Measurements from ENCODE around the gene CFAP53. TPM values are rescaled to one million over a fixed set of nuclear protein-coding genes. Genes with fewer than 3 reads are reported as not detected.
"Not testable (repeated sequence)": the region's sequence is repeated elsewhere in the genome, so short reads cannot be mapped to it uniquely, and the experiment has no call there.

Gene CFAP53
- 0.32 TPM for polyA plus RNA-seq (ENCODE audit: insufficient read length)

GRCh38 chr18:50266248-50266704 is at the start of gene CFAP53:
Gene CFAP53 (minus strand): TSS chr18:50266495. CDS start chr18:50266404, 91 bp downstream.
- peak; percentile 59 for DNase-seq (ENCODE audit: low read depth)

GRCh38 chr18:50315100-50315871 is 49.0 kb upstream of the CFAP53 start:
- DNase-seq (ENCODE audit: low read depth), result no peak

DNA sequence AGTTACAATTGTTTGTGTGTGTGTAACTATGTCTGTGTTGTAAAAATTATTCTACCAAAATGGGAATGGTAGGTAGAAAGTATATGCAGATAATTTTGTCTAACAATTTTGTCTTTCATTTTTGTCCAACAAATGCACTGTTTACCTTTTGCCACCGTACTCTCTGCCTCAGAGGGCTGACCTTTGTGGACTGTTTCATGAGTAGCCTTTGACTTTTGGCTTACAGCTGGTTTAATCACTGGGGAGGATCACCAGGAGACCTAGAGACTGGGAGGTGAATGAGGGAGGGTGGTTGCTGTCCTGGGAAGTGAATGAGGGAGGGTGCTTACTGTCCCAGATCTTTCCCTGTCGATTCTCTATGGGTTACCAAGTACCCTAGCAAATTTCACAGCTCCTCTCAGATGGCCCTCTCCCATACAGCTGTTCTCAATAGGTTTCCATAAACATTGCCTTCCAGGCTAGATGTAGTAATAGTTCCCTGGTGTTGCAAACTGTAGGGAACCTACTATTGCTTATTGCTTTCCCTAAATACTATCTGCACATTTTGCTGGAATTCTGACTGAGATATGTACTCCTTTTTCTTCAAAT is 47.7 kb upstream of the CFAP53 start:
- no peak for DNase-seq (ENCODE audit: low read depth)

DNA sequence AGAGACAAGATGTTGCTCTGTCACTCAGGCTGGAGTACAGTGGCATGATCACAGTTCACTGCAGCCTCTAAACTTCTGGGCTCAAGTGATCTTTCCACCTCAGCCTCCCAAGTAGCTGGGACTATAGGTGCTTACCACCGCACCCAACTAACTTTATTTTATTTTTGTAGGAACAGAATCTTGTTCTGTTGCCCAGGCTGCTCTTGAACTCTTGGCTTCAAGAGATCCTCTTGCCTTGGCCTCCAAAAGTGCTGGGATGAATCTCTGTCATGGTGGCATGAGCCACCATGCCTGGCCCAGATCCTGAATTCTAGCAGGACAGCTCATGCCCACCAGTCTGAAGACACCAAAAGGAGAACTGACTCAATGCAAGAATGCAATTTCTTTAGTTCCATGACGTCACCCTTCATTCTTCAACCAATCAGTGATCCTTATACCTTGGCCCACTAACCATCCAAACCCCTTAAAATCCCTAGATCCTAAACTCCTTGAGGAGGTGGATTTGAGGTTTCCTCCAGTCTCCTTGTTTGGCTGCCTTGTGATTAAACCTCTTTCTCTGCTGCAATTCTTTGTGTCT is 46.8 kb upstream of the CFAP53 start:
- DNase-seq (ENCODE audit: low read depth), result no peak

DNA sequence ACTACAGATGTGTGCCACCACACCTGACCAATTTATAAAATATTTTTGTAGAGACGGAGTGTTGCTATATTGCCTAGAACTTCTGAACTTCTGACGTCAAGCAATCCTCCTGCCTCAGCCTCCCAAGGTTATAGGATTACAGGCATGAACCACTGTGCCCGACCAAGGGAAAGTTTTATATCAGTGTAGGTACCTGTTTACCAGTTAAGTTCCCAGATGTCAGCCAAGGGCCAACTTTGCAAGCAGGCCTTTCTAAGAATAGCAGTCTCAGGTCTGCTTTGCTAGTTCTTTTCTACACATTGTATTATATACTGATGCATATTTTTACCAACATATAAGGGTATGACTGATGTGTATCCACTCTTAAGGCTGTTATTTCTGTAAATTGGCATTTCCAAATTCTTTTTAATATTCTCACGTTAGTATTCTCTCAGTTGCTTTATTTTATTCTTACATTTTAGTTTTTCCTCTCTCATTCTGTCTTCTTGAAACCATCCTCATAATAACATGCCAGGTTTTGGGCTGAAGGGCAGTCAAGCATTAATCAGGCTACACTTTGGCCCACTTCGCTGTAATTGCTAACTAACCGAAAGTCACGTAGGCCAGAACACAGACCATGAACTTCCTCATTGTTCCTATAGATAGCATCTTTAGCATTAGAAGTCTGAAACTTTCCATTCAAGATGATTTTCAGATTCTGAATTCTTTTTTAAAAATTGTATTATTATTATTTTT is 46.2 kb upstream of the CFAP53 start:
- no peak for DNase-seq (ENCODE audit: low read depth)

DNA sequence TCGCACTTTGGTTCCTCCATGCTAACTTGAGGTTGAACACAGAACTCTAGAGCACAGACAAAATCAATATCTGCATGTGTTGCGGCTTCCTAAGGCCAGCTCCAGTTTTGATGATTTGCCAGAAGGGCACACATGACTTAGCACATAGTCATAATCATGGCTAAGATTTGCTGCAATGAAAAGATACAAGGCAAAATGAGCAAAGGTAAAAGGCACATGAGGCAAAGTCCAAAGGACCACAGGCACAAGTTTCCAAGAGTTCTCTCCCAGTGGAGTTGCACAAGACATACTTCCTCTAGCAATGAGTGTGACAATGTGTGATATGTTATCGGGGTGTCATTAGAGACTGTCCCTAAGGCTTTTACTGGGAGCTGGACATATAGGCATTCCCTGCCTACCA is 45.4 kb upstream of the CFAP53 start:
- no peak for DNase-seq (ENCODE audit: low read depth)

GRCh38 chr18:50310080-50310479 is 43.8 kb upstream of the CFAP53 start:
- DNase-seq (ENCODE audit: low read depth), result no peak

DNA sequence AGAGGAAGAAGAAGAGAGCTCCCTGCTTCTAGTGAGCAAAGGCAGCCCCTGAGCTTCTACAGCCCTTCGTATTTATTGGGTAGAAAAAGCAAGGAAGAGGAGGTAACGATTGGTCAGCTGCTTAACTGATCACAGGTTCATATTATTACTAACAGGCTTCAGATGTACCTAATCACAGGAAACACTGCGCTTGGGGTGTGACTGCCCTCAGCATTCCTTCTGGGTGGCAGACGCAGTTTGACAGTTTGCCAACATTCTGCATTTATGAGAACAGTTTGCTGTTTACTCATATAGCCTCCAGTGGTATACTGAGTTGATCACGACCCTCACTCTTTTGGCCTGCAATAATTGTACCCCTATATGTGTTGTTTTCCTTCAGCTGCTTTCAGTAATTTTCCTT is 42.6 kb upstream of the CFAP53 start:
- not testable (repeated sequence) for DNase-seq (ENCODE audit: low read depth)

DNA sequence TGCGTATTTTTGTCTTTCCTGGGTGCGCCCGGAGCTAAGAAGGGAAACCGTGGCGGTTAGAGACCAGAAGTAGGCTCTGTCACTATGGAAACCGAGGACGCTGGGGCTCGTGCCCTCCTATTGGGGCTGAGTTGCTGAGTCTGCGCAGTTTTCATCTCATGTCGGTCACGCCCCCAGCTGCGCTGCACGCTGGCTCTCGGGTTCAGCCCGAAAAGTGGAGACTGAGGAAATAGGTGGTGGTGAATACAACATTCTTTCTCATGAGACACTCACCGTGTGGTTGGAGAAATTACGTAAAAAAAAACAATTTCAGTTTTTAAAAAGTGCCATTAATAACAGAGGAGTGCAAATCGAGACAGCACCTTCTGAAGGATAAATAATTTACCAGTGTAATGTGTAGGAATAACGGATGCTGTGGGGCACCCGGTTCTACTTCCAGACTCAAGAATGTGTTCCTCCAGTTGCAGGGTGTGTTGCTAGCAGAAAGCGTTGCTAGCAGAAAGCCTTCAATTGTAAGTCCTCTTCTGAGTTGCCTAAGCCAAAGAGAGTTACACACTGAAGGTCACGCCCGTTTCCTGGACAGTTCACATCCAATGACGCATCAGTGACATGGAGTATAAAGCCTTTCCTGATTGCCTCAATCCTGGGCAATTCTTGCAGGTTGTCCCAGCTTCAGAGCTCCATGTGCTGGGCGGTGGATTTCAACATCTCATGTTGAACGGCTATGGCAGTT is 41.6 kb upstream of the CFAP53 start:
- DNase-seq (ENCODE audit: low read depth), result peak; percentile 67

DNA sequence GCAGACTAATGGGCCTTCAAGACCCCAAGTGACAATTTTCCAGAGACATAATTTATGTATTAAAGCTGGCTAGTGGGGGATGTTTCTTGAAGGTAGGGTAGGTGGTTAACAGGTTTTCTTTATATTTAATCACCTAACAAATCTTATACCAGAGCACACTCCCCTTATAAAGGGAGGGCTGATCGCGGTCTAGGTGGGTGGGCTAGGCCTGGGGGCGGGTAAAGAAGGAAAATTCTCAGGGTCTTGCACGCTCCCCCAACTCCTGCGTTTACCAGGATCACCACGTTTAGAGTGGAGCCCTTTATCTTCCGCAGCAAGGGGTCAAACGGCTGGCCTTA is 41.1 kb upstream of the CFAP53 start:
- no peak for DNase-seq (ENCODE audit: low read depth)

DNA sequence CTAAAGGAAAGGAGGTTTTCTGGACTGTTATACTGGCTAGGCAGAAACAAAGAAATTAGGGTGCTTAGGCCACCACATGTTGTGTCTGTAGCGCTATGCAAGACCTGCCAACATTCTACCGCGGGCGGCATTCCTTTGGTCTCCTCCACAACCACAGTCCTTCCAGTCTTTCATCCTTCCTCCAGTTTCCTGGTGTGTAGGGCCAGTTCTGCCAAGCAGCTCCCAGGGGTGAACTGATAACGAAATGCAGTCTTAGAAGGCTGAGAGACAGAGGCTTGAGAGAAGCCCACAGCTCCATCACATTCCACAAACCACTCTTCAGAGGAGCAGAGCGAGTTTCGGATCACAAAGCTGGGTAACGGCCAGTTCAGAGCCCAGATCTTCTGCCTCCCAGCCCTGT is 40.6 kb upstream of the CFAP53 start:
- DNase-seq (ENCODE audit: low read depth), result no peak

DNA sequence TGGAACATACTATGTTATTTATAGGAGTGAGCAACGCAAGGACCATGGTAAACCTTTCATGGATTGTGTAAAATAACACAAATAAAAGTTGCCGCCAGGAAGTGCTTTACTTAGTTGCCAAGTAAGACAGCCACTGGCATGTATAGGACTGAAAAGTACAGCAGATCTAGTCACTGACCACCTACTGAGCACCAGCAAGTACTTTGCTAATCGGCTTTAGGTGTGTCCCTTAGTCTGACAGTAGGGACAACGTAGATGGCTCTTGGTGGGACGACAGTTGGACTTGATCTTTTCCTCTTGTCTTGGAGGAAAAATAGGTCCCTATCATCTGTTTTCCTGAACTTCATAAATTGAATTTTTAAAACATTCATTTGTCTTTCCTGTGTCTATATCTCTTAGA is 34.8 kb upstream of the CFAP53 start:
- no peak for DNase-seq (ENCODE audit: low read depth)

- no peak for DNase-seq (ENCODE audit: low read depth)
Observed at GRCh38 chr18:50299626-50300388, 33.5 kb upstream of the CFAP53 start.

GRCh38 chr18:50298443-50299284 is 32.4 kb upstream of the CFAP53 start:
- no peak for DNase-seq (ENCODE audit: low read depth)

- DNase-seq (ENCODE audit: low read depth), result no peak
Observed at GRCh38 chr18:50297621-50298442, 31.5 kb upstream of the CFAP53 start.

DNA sequence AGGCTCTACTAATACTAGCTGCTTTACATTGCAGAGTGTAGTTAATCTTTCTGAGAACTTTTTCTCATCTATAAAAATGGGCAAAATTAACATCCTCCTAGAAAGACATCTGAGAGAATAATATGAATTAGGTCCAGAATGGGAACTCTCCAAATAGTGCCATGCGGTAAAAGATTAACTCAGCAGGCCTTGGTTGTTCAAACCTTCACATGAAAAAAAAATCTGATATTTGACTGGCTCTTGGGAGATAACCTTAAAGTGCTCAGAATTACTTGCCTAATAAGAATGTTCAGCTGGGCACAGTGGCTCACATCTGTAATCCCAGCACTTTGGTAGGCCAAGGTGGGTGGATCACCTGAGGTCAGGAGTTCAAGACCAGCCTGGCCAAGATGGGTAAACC is 26.7 kb upstream of the CFAP53 start:
- DNase-seq (ENCODE audit: low read depth), result no peak

- DNase-seq (ENCODE audit: low read depth), result no peak
Observed at GRCh38 chr18:50289108-50289443, 22.8 kb upstream of the CFAP53 start.

DNA sequence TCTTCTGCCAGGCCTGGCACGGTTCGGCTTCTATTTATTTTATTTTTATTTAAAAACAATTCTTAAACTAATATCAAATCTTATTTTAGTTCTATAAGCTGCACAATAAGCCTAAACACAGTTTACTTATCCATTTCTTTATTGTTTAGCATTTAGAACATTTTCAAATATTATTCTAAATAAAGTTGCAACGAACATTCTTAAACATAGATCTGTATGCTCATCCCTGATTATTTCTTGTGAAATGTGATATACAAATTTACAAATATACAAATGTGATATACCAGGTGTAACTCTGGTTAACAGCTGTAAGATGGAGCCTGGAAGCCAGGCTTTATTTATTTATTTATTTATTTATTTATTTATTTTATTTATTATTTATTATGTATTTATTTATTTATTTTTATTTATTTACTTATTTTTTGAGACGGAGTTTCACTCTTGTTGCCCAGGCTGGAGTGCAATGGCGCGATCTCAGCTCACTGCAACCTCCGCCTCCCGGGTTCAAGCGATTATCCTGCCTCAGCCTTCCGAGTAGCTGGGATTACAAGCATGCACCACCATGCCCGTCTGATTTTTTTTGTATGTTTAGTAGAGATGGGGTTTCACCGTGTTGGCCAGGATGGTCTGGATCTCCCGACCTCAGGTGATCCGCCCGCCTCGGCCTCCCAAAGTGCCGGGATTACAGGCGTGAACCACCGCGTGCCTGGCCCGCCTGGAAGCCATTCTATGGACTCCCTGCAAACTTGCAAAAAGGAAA is 22.2 kb upstream of the CFAP53 start:
- DNase-seq (ENCODE audit: low read depth), result not testable (repeated sequence)
